ENCODE measurements around the gene SLC17A7. TPM values are rescaled to one million over a fixed set of nuclear protein-coding genes. Genes with fewer than 3 reads are reported as not detected.

Gene SLC17A7
- total RNA-seq, 1 donor from 2014 or later, result 0.16 TPM

DNA sequence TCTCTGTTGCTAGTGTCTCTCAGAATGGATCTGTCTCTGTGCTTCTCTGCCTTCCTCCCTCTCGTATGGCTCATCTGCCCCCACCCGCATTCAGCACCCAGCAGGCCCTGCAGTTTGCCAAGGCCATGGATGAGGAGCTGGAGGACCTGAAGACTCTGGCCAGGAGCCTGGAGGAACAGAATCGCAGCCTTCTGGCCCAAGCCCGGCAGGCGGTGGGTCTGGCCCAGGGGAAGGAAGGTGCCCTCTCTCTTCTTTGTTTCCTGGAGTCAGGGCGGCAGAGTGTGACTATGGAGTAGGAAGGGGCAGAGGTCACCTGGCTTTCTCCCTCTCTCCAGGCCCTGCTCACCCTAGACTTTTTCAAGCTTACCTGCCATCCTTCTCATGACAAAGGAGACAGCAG lies 42.4 kb downstream of the SLC17A7 start:
- Mint-ChIP-seq H3K27ac (no peak overlapping the region), H3K27me3 (ENCODE audit: insufficient read depth) (peaks cover 10% of the 10 kb centered on the region), H3K4me3 (no peak overlapping the region), H3K36me3 (ENCODE audit: low read depth) (no peaks in the 10 kb centered on the region), H3K9me3 (no peaks in the 10 kb centered on the region), H3K4me1 (ENCODE audit: low read depth) (no peaks in the 10 kb centered on the region)
- no peak for DNase-seq (ENCODE audit: low spot score)
- intact Hi-C loops (cut with micrococcal nuclease), result no loop called here

DNA sequence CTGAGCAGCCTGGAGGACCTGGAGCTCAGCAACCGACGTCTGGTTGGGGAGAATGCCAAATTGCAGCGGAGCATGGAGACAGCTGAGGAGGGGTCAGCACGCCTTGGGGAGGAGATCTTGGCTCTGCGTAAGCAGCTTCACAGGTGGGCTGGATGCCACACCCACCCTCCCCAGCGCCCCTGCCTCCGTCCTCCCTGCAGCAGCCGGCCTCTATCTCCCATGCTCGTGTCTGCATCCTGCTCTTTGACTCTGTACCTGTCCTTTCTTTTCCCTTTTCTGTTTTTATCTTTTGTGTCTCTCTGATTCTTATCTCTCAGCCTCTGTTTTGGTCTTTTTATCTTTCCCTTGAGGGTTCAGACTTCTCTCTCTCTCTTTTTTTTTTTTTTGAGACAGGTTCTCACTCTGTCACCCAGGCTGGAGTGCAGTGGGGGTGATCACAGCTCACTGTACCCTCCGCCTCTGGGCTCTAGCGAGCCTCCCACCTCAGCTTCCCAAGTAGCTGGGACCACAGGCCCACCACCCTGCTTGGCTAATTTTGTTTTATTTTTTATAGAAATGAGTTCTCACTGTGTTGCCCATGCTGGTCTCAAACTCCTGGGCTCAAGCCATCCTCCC lies 43.2 kb downstream of the SLC17A7 start:
- H3K9me3 Mint-ChIP-seq, result no peaks in the 10 kb centered on the region
- intact Hi-C loops (cut with micrococcal nuclease), result no loop called here
- no peaks in the 10 kb centered on the region for H3K4me1 Mint-ChIP-seq (ENCODE audit: low read depth)
- peaks cover 10% of the 10 kb centered on the region for H3K27me3 Mint-ChIP-seq (ENCODE audit: insufficient read depth)
- no peak overlapping the region for H3K4me3 Mint-ChIP-seq
- no peak overlapping the region for H3K27ac Mint-ChIP-seq
- H3K36me3 Mint-ChIP-seq (ENCODE audit: low read depth), result no peaks in the 10 kb centered on the region
- no peak for DNase-seq (ENCODE audit: low spot score)

GRCh38 chr19:49396738-49397505 lies 44.4 kb downstream of the SLC17A7 start:
- intact Hi-C loops (cut with micrococcal nuclease), result no loop called here

DNA sequence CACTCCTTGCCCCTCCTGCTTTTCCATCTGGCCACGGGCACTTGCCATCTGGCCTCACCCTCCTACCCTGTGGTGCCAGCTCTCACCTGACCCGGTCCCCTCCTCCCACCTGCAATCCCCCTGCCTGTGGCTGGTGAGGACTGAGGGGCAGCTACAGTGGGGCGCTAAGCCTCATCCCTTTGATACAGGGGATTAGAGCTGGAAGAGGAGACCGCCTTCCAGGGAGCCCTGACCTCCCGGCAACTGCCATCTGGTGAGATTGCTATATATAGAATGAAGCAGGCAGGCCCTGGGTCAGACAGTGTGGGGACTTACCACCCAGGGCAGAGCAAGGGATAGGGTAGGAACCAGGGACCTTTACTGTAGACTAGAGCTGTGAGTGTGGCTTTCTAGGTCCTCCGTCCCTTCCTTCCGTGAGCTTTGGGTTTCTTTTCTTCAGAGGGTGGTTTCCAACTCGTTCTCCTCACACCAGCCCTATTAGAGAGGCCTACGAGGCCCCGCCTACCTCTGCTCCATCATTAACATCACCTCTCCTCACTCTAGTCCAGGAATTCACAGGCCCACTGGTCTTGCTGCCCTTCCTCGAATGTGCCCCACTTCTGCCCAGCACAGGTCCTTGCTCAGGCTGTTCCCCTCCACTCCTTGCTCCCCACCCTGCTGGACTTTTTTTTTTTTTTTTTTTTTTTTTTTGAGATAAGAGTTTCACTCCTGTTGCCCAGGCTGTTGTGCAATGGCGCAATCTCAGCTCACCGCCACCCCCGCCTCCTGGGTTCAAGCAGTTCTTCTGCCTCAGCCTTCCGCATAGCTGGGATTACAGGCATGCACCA lies 45.5 kb downstream of the SLC17A7 start:
- no peak for DNase-seq (ENCODE audit: low spot score)
- Mint-ChIP-seq H3K36me3 (ENCODE audit: low read depth) (no peaks in the 10 kb centered on the region), H3K4me3 (no peak overlapping the region), H3K27ac (no peak overlapping the region), H3K4me1 (ENCODE audit: low read depth) (peaks cover 12% of the 10 kb centered on the region), H3K27me3 (ENCODE audit: insufficient read depth) (peaks cover 12% of the 10 kb centered on the region), H3K9me3 (no peaks in the 10 kb centered on the region)
- intact Hi-C loops (cut with micrococcal nuclease), result no loop called here

More at GRCh38 chr19:49396738-49397505, 44.4 kb downstream of the SLC17A7 start:
- Mint-ChIP-seq H3K27me3 (ENCODE audit: insufficient read depth) (peaks cover 11% of the 10 kb centered on the region), H3K9me3 (no peaks in the 10 kb centered on the region), H3K36me3 (ENCODE audit: low read depth) (no peaks in the 10 kb centered on the region), H3K4me1 (ENCODE audit: low read depth) (peaks cover 5% of the 10 kb centered on the region), H3K4me3 (no peak overlapping the region), H3K27ac (no peak overlapping the region)
- no peak for DNase-seq (ENCODE audit: low spot score)

GRCh38 chr19:49393881-49394280 lies 47.4 kb downstream of the SLC17A7 start:
- no peak for DNase-seq (ENCODE audit: low spot score)
- intact Hi-C loops (cut with micrococcal nuclease), result loop anchor here (2.0 kb wide), 1 partner anchor 153 kb away; no protein-coding TSS in a partner anchor
- no peak overlapping the region for H3K4me3 Mint-ChIP-seq
- H3K27ac Mint-ChIP-seq, result no peak overlapping the region
- peaks cover 12% of the 10 kb centered on the region for H3K4me1 Mint-ChIP-seq (ENCODE audit: low read depth)
- peaks cover 10% of the 10 kb centered on the region for H3K27me3 Mint-ChIP-seq (ENCODE audit: insufficient read depth)
- H3K36me3 Mint-ChIP-seq (ENCODE audit: low read depth), result no peaks in the 10 kb centered on the region
- H3K9me3 Mint-ChIP-seq, result no peaks in the 10 kb centered on the region

GRCh38 chr19:49391581-49392399 lies 49.5 kb downstream of the SLC17A7 start:
- H3K36me3 Mint-ChIP-seq (ENCODE audit: low read depth), result no peaks in the 10 kb centered on the region
- H3K9me3 Mint-ChIP-seq, result no peaks in the 10 kb centered on the region
- peaks cover 12% of the 10 kb centered on the region for H3K4me1 Mint-ChIP-seq (ENCODE audit: low read depth)
- H3K4me3 Mint-ChIP-seq, result no peak overlapping the region
- DNase-seq (ENCODE audit: low spot score), result peak; percentile 71
- H3K27ac Mint-ChIP-seq, result peak overlapping the region; percentile 5
- H3K27me3 Mint-ChIP-seq (ENCODE audit: insufficient read depth), result peaks cover 3% of the 10 kb centered on the region
- intact Hi-C loops (cut with micrococcal nuclease), result loop anchor here (1.0 to 2.0 kb wide), 6 partner anchors 16 to 155 kb away; no protein-coding TSS in a partner anchor

GRCh38 chr19:49390929-49391359 lies 50.4 kb downstream of the SLC17A7 start:
- no peaks in the 10 kb centered on the region for H3K9me3 Mint-ChIP-seq
- peaks cover 3% of the 10 kb centered on the region for H3K27me3 Mint-ChIP-seq (ENCODE audit: insufficient read depth)
- no peaks in the 10 kb centered on the region for H3K36me3 Mint-ChIP-seq (ENCODE audit: low read depth)
- peaks cover 12% of the 10 kb centered on the region for H3K4me1 Mint-ChIP-seq (ENCODE audit: low read depth)
- intact Hi-C loops (cut with micrococcal nuclease), result no loop called here
- no peak for DNase-seq (ENCODE audit: low spot score)
- H3K4me3 Mint-ChIP-seq, result no peak overlapping the region
- no peak overlapping the region for H3K27ac Mint-ChIP-seq

- Mint-ChIP-seq H3K4me3 (no peak overlapping the region), H3K27ac (no peak overlapping the region), H3K9me3 (no peaks in the 10 kb centered on the region), H3K36me3 (ENCODE audit: low read depth) (no peaks in the 10 kb centered on the region), H3K27me3 (ENCODE audit: insufficient read depth) (peaks cover 3% of the 10 kb centered on the region), H3K4me1 (ENCODE audit: low read depth) (peaks cover 12% of the 10 kb centered on the region)
- intact Hi-C loops (cut with micrococcal nuclease), result no loop called here
- DNase-seq (ENCODE audit: low spot score), result no peak
Measured at GRCh38 chr19:49390131-49390928, 51.0 kb downstream of the SLC17A7 start.

DNA sequence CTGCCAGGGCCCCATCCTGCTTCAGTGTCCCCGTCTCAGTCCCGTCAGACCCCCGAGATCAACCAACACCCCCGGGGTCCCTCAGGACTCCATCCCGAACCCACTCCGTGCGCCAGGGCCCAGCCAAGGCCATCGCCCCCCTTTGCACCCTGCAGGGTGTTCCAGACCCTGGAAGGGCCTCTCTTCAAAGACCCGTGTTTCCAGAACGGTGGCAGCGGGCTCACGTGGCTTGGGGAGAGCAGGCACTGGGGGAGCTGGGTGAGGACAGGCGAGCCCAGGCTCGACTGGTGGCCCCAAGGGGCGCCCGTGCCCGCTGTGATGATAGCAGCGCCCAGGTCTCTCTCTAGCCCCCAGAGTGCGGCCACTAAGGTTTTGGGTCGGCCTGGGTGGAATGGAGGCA lies 51.9 kb downstream of the SLC17A7 start:
- no peaks in the 10 kb centered on the region for H3K9me3 Mint-ChIP-seq
- DNase-seq (ENCODE audit: low spot score), result no peak
- H3K27ac Mint-ChIP-seq, result no peak overlapping the region
- intact Hi-C loops (cut with micrococcal nuclease), result no loop called here
- no peak overlapping the region for H3K4me3 Mint-ChIP-seq
- peaks cover 12% of the 10 kb centered on the region for H3K4me1 Mint-ChIP-seq (ENCODE audit: low read depth)
- H3K27me3 Mint-ChIP-seq (ENCODE audit: insufficient read depth), result peaks cover 3% of the 10 kb centered on the region
- H3K36me3 Mint-ChIP-seq (ENCODE audit: low read depth), result no peaks in the 10 kb centered on the region

DNA sequence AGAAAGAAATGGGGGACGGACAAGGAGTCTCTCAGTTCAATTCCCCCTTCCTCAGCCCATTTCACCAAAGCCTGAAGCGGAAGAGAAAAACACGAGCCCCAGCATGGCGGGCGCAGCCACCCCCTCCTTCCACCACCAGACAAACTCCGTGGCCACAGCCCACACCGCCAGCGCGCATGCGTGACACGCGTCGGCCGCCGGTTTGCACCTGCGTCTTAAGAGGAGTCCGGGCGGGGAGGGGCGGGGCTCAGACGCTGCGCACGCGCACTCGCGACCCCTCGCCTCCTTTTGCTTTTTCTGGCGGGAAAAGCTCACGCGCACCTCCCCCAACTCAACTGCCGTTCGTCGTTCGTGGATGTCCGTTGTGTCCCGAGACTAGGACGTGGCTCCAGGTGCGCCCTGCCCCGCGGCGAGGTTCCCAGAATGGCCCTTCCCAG lies 53.4 kb downstream of the SLC17A7 start, which contains the start of gene KASH5:
KASH5 (plus strand) TSS at position 314 of the 437 bp plus-strand sequence. CDS start 2,635 bp downstream, outside the sequence.
- Mint-ChIP-seq H3K27me3 (ENCODE audit: insufficient read depth) (peaks cover 8% of the 10 kb centered on the region), H3K4me1 (ENCODE audit: low read depth) (peaks cover 12% of the 10 kb centered on the region), H3K27ac (no peak within 1 kb of the TSS), H3K36me3 (ENCODE audit: low read depth) (no peaks in the 10 kb centered on the region), H3K4me3 (no peak within 1 kb of the TSS), H3K9me3 (peaks cover 4% of the 10 kb centered on the region)
- peak; percentile 62 for DNase-seq (ENCODE audit: low spot score)
- intact Hi-C loops (cut with micrococcal nuclease), result no loop called here

GRCh38 chr19:49383599-49383998 lies 57.7 kb downstream of the SLC17A7 start:
- H3K4me3 Mint-ChIP-seq, result no peak overlapping the region
- H3K9me3 Mint-ChIP-seq, result peaks cover 10% of the 10 kb centered on the region
- H3K27me3 Mint-ChIP-seq (ENCODE audit: insufficient read depth), result peaks cover 12% of the 10 kb centered on the region
- DNase-seq (ENCODE audit: low spot score), result no peak
- intact Hi-C loops (cut with micrococcal nuclease), result no loop called here
- no peaks in the 10 kb centered on the region for H3K4me1 Mint-ChIP-seq (ENCODE audit: low read depth)
- H3K36me3 Mint-ChIP-seq (ENCODE audit: low read depth), result no peaks in the 10 kb centered on the region
- H3K27ac Mint-ChIP-seq, result no peak overlapping the region

All from activated T-helper 1 cell treated with anti-CD3 and anti-CD28 coated beads, Interleukin-12 subunit alpha, Interleukin-12 subunit beta, Interleukin-2, Interleukin-4 antibody, amounts not matched to agents 30 ng/mL and 10 ng/mL and 1 ng/mL, durations not matched to agents 14 hours and 24 hours and 36 hours (primary cell).